Measurements from ENCODE around the gene XRCC5.

XRCC5 gene

GRCh38 chr2:216081487-216082116, 27.5 kb upstream of the XRCC5 start, which contains the start of the genes PECR and TMEM169:
PECR (minus strand) TSS chr2:216081809; CDS start chr2:216081741, 68 bp downstream.
TMEM169 (plus strand) TSS chr2:216081919; CDS start chr2:216095964, 14,045 bp downstream.
- TF ChIP-seq SIN3A (IDR thresholded peaks at IDR 0.05; ENCODE audit: borderline replicate concordance, insufficient read depth, low read length) (0 out of 2 replicates have a peak, but pooled peaks have one; percentile 19), POLR2AphosphoS5 (IDR thresholded peaks at IDR 0.05; ENCODE audit: low read depth, low read length) (peak; percentile 73), REST (IDR thresholded peaks at IDR 0.05; ENCODE audit: insufficient read depth in 1 of 2, low read depth in 2 of 2, low read length in 2 of 2) (no peak), TAF1 (IDR thresholded peaks at IDR 0.05; ENCODE audit: borderline replicate concordance, insufficient read depth, low read length) (0 out of 2 replicates have a peak, but pooled peaks have one; percentile 51)

DNA sequence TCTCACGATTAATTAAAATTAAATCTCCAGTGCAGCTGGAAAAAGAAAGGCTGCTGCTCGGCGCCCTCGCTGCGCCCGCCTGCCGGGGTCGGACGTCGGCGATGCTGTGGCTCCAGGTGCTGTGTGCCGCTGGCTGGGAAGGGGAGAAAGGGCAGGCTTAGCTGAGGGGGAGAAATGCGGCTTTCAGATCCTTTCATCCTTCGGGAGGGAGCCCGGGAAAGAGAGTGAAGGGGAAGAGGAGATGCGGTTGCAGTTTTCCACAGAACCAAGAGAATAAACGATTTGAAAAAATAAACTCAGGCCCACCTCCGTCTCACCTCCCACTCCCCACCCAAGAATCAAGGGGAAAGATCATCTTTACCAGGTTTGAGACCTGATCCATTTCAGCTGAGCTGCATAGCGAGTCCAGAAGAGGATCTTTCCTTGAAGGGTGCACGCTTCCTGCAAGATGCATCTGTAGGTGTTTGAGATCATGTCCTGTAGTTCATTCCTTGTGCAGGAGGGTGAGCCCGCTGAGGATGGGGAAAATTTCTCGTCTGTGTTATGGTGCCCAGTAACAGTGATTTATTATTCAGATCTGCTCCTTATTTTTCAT, 26.9 kb upstream of the XRCC5 start:
- TF ChIP-seq SIN3A (IDR thresholded peaks at IDR 0.05; ENCODE audit: borderline replicate concordance, insufficient read depth, low read length) (no peak), TAF1 (IDR thresholded peaks at IDR 0.05; ENCODE audit: borderline replicate concordance, insufficient read depth, low read length) (no peak), REST (IDR thresholded peaks at IDR 0.05; ENCODE audit: insufficient read depth in 1 of 2, low read depth in 2 of 2, low read length in 2 of 2) (no peak), FOXP2 (optimal IDR thresholded peaks at IDR 0.05; ENCODE audit: borderline replicate concordance, extremely low read depth, extremely low read length, insufficient read depth) (no peak), POLR2AphosphoS5 (IDR thresholded peaks at IDR 0.05; ENCODE audit: low read depth, low read length) (no peak)

DNA sequence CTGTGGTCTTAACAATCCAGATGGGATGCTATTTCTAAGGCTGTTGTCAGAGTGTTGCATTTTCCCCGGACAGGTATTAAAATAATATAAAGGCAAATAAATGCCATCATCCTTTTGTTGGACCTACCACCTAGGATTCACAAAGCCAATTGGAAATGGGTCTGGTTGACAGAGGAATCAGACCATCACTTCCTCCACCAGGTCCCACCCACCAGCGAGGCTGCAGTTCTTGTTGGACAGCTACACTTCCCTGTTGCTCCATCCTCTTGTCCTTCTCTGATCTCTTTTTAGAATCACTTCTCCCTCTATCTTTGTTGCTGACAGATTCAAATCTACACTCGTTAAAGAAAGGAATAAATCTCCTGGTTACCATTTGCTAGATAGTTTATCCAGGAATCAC, 26.3 kb upstream of the XRCC5 start:
- TF ChIP-seq POLR2AphosphoS5 (IDR thresholded peaks at IDR 0.05; ENCODE audit: low read depth, low read length), result no peak
- peak in 1 of 2 experiments; percentile 77; a peak in 2 of 4 replicates for TF ChIP-seq REST (IDR thresholded peaks at IDR 0.05; ENCODE audit: insufficient read depth in 1 of 2, low read depth in 2 of 2, low read length in 2 of 2)

DNA sequence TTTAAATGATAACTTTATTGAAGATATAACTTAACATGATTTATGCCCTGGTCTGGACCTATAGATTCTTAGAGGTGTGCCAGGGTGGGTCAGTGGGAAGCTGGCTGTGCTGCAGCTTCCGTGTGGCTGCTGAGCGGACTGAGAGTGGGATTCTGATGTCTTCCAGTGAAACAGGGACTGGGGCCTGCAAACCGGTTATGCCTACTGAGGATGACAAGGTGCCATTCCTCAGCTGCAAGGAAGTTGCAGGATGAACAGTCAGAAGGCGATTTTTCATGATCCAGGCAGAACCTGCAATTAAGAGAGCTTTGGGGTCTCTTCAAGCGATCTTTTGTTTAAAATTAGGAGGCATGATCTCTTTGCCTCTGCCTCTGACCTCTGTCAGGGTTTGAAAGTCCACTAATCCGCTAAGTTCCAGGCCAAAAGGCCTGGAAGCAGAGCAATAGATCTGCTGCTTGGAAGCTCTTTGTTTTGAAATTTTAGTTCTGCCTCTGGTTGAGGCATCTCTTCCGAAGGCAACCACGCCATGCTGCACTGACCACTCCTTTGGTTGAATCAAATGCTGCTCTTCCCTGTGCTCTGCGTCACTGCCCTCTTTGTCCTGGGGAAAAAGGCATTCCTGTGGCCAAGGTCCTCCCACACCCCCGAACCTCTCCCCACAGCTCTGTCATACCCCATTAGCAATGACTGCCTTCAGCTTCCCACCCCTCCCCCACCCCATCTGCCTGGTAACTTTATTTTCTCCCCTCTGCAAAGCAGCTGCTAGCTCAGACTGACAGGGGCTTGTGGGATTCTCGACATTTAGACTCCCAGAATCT, 25.5 kb upstream of the XRCC5 start:
- TF ChIP-seq SIN3A (IDR thresholded peaks at IDR 0.05; ENCODE audit: borderline replicate concordance, insufficient read depth, low read length), result no peak
- TF ChIP-seq REST (IDR thresholded peaks at IDR 0.05; ENCODE audit: insufficient read depth in 1 of 2, low read depth in 2 of 2, low read length in 2 of 2), result no peak
- no peak for TF ChIP-seq TAF1 (IDR thresholded peaks at IDR 0.05; ENCODE audit: borderline replicate concordance, insufficient read depth, low read length)
- no peak for TF ChIP-seq FOXP2 (optimal IDR thresholded peaks at IDR 0.05; ENCODE audit: borderline replicate concordance, extremely low read depth, extremely low read length, insufficient read depth)
- TF ChIP-seq POLR2AphosphoS5 (IDR thresholded peaks at IDR 0.05; ENCODE audit: low read depth, low read length), result no peak

Data from PFSK-1 (cell line).